Tibial nerve (tissue), 4 donors: ENCODE data around the gene STRIP2. TPM values are rescaled to one million over a fixed set of nuclear protein-coding genes. Genes with fewer than 3 reads are reported as not detected.

Source experiments
- DNase-seq, 2 donors: peaks; one replicate each; pipeline ENCODE4 v3.0.0-alpha.2; 2019; ENCODE audit warnings: low spot score in 2 of 2
- H3K27ac ChIP-seq, 4 donors: fragments of 200-600 bp; sonication (generic) in 3 of 4; one replicate each; pipeline ENCODE4 v1.5.1; 2017 to 2019; ENCODE audit warnings: mild to moderate bottlenecking in 1 of 4
- H3K27me3 ChIP-seq, 2 donors: fragments of 200-600 bp; sonication (generic) in 1 of 2; one replicate each; pipeline versions ENCODE4 v1.5.1 to v1.6.0; 2017 to 2019
- H3K36me3 ChIP-seq, 3 donors: fragments of 200-600 bp; sonication (generic); one replicate each; pipeline ENCODE4 v1.5.1; 2018 to 2019
- H3K4me1 ChIP-seq, 4 donors: fragments of 200-600 bp; sonication (generic) in 3 of 4; one replicate each; pipeline ENCODE4 v1.5.1; 2017 to 2019
- H3K4me3 ChIP-seq, 4 donors: fragments of 200-600 bp; sonication (generic) in 3 of 4; one replicate each; pipeline ENCODE4 v1.5.1; 2017 to 2019; ENCODE audit warnings: mild to moderate bottlenecking in 1 of 4, moderate library complexity in 1 of 4
- H3K9me3 ChIP-seq, 4 donors: fragments of 200-600 bp; sonication (generic) in 3 of 4; one replicate each; pipeline ENCODE4 v1.5.1; 2017 to 2019
- EP300 ChIP-seq, 2 donors: sonication (generic); formaldehyde crosslinking; IDR thresholded peaks; one replicate each; pipeline ENCODE4 v1.6.1; 2017; ENCODE audit warnings: antibody characterized with exemption in 2 of 2, mild to moderate bottlenecking in 1 of 2
- POLR2A ChIP-seq, 2 donors: fragments of 450-650 bp; IDR thresholded peaks; one replicate each; pipeline ENCODE4 v1.6.1; 2017; ENCODE audit warnings: antibody characterized with exemption in 2 of 2, mild to moderate bottlenecking in 2 of 2, moderate library complexity in 2 of 2
- WGBS, 2 donors: methylation state at CpG; one replicate each; pipeline ENCODE4 v1.1.5; 2018; 5-methylcytosine and 5-hydroxymethylcytosine counted together
- total RNA-seq, 4 donors: library from RNA; depleted of rRNA; stranded (reverse); fragments of >200 nt; gene quantifications; one replicate each; pipeline ENCODE4 v1.1.0, GENCODE V29; 2016
- TF ChIP-seq, protein P1 (sequence below), 5 experiments: fragments of 200-600 bp in 3 of 5; fragments of 450-650 bp in 2 of 5; sonication (generic) in 3 of 5; IDR thresholded peaks; one replicate each; pipeline ENCODE4 v1.5.1; 2016 to 2019; ENCODE audit warnings: antibody characterized with exemption in 5 of 5, mild to moderate bottlenecking in 3 of 5, moderate library complexity in 2 of 5

STRIP2 gene
- total RNA-seq, 4 donors from 2014 or later = 0.30 to 0.44 (median 0.41) TPM

DNA sequence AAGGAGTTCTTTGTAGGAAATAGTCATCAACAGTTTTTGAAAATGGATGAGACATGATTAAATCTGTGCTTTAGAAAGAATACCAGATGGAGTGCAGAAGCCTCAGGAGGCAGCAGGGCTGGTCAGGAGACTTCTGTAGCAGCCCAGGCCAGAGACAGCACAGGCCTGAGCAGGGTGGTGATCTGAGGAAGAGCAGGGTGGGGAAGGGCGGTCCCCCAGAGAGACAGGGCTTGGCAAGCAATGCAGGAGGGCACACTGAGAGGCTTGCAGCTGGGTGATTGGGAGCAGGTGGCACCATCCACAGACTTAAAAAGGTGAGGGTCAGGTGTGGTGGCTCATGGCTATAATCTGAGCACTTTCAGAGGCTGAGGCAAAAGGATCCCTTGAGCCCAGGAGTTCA is 63.8 kb downstream of the STRIP2 start:
- 91 to 100% methylated on average over 1 of the region's 1 CpG for WGBS, 2 donors
- DNase-seq = no peak
- no peak for TF ChIP-seq POLR2A (IDR thresholded peaks at IDR 0.05)
- TF ChIP-seq EP300 (IDR thresholded peaks at IDR 0.05) = no peak
- TF ChIP-seq, protein P1, sequence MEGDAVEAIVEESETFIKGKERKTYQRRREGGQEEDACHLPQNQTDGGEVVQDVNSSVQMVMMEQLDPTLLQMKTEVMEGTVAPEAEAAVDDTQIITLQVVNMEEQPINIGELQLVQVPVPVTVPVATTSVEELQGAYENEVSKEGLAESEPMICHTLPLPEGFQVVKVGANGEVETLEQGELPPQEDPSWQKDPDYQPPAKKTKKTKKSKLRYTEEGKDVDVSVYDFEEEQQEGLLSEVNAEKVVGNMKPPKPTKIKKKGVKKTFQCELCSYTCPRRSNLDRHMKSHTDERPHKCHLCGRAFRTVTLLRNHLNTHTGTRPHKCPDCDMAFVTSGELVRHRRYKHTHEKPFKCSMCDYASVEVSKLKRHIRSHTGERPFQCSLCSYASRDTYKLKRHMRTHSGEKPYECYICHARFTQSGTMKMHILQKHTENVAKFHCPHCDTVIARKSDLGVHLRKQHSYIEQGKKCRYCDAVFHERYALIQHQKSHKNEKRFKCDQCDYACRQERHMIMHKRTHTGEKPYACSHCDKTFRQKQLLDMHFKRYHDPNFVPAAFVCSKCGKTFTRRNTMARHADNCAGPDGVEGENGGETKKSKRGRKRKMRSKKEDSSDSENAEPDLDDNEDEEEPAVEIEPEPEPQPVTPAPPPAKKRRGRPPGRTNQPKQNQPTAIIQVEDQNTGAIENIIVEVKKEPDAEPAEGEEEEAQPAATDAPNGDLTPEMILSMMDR (IDR thresholded peaks at IDR 0.05) = no peak
- Histone ChIP-seq H3K4me3 (no peak overlapping the region), H3K4me1 (peaks cover 0 to 10% (median 3%) of the 10 kb centered on the region in 4 donors), H3K27ac (no peak overlapping the region), H3K36me3 (no peaks in the 10 kb centered on the region), H3K27me3 (peaks cover 0 to 16% of the 10 kb centered on the region in 2 donors), H3K9me3 (no peaks in the 10 kb centered on the region)

DNA sequence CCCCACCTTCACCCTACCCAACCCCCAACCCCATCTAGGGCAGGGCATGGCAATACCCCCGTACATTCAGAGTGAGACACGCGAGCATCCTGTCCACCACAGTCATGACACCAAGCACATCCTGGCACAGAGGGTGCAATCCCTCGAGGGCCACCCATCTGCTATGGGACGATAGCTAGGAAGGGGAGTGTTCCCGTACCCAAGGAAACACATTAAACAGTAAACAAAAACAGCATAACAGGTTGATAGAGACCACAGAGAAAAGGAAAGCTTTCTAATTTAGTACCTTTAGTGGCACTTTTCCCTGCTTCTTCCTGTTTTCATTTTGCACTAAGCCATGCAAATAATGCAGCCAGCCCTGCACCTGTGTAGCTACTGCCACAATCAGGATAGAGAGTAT is 65.8 kb downstream of the STRIP2 start:
- TF ChIP-seq, protein P1 (IDR thresholded peaks at IDR 0.05) = no peak
- TF ChIP-seq POLR2A (IDR thresholded peaks at IDR 0.05) (no peak), EP300 (IDR thresholded peaks at IDR 0.05) (no peak)
- Histone ChIP-seq H3K4me1 (peaks cover 0 to 14% (median 3%) of the 10 kb centered on the region in 4 donors), H3K27me3 (peaks cover 0 to 17% of the 10 kb centered on the region in 2 donors), H3K36me3 (no peaks in the 10 kb centered on the region), H3K4me3 (no peak overlapping the region), H3K9me3 (no peaks in the 10 kb centered on the region), H3K27ac (no peak overlapping the region)
- WGBS, 2 donors = 83 to 84% methylated on average over 6 of the region's 6 CpGs
- no peak for DNase-seq

DNA sequence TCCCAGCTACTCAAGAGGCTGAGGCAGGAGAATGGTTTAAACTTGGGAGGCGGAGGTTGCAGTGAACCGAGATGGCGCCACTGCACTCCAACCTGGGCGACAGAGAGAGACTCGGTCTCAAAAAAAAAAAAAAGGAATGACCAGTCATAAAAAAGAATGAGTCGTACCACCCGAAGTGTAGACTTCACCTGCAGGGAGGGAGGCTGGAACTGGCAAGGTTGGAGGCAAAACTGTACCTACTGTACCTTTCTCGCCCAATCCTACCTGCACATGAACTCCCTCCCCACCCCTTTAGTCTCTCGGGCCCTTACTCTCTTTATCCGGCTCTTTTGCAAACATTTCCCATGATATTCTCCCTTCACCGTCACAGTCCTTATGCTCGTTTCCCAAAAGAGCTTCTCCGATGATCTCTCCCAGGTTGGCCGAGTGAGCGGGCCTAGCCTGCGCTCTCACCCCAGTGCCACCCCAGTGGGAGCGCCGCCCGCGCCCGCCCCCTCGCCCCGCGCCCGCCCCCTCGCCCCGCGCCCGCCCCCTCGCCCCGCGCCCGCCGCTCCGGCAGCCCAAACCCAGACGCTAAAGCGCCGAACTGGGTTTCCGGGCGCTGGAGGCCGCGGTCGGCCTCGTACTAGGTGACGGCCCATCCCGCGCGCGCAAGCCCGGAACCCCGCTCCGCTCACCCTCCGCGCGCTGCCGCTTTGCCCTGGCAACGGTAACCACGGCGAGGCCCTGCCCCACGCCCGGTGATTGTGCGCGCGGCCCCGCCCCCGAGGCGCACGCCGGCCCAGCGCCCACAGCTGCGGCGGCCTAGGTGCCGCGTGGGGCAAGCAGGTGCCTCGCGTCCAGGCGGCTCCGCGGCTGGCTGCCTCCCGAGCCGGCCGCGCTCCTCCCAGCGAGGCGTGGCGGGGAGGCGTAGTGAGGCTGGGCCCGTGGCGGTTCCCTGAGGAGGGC is 67.8 kb downstream of the STRIP2 start, which contains the start of gene SMKR1:
Gene SMKR1 (plus strand): TSS at position 772 of the 948 bp plus-strand sequence. CDS start 294 bp downstream, outside the sequence.
- Histone ChIP-seq H3K4me3 (peak within 1 kb of the TSS; percentile 40 to 71 (median 47)), H3K9me3 (no peaks in the 10 kb centered on the region), H3K27me3 (peaks cover 0 to 17% of the 10 kb centered on the region in 2 donors), H3K4me1 (peaks cover 0 to 14% (median 3%) of the 10 kb centered on the region in 4 donors), H3K36me3 (no peaks in the 10 kb centered on the region), H3K27ac (no peak within 1 kb of the TSS)
- WGBS, 2 donors = 10 to 15% methylated on average over 36 to 55 of the region's 89 CpGs
- TF ChIP-seq EP300 (IDR thresholded peaks at IDR 0.05) = no peak
- TF ChIP-seq, protein P1 (IDR thresholded peaks at IDR 0.05) = no peak
- DNase-seq = peak in 1 of 2 donors; percentile 31

DNA sequence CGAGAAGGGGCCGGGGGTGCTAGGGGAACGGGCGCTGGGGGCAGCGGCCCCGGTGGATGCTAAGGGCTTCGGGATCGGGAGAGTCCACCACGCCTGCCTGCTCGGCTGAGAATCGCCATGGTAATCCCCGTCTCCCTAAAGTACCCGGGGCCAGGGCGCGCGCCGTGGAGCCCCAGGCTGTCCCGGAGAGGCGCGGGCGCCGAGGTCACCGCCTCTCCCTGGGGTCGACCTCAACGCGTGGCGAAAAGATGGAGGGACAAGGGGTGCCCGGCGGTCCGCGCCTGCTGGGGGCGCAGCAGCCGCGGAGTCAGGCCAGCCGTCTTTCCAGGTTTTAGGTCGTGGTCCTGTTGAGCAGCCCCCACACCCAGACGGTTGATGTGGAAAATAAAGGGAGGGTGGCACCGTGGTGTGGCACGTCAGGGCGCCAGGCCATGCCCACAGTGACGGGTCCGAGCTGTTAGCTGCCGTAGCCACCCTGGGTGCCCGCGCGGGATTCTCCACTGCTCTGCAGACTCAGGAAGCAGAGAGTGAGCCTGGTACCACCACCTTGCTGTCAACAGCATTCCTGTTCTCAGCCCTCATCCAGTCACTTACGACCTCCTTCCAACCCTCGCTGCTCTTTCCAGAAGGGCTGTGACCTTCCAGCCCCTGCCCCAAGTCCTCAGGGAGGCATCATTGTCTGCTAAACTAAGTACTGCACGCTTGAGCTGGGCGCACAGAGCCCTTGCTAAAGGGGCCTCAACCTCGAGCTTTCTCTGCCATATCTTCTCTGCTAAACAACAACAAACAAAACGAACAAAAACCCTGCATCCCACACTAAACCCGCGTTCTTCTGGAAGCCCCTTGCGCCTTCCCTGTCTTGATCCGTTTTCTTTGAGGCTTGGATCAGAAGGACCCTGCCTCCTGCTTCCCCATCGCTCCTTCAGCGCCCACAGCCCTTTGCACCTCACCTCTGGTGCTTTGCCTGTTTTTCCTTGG is 68.8 kb downstream of the STRIP2 start:
- TF ChIP-seq, protein P1 (IDR thresholded peaks at IDR 0.05) = no peak
- Histone ChIP-seq H3K27ac (no peak overlapping the region), H3K4me1 (peaks cover 0 to 14% (median 3%) of the 10 kb centered on the region in 4 donors), H3K27me3 (peaks cover 0 to 17% of the 10 kb centered on the region in 2 donors), H3K4me3 (peak overlapping the region; percentile 40 to 71 (median 47)), H3K36me3 (no peaks in the 10 kb centered on the region), H3K9me3 (no peaks in the 10 kb centered on the region)
- no peak for DNase-seq
- WGBS, 2 donors = 11 to 15% methylated on average over 40 to 55 of the region's 58 CpGs
